HL-60 (cell line): ENCODE measurements around the gene RCC2.

ENCODE experiments used
- DNase-seq, 2 experiments: peaks; one replicate each; pipeline ENCODE4 v3.0.0-alpha.2; 2010 to 2020; ENCODE audit warnings: low read depth in 1 of 2, low spot score in 1 of 2
- H3K27ac ChIP-seq: fragments of 250-450 bp; sonication (Bioruptor Pico); replicated peaks from 2 replicates; pipeline ENCODE4 v1.5.1; 2020; ENCODE audit warnings: mild to moderate bottlenecking, moderate library complexity
- H3K27me3 ChIP-seq: fragments of 250-450 bp; sonication (Bioruptor Pico); 2 replicates; pipeline ENCODE4 v1.5.1; 2021; ENCODE audit warnings: mild to moderate bottlenecking, moderate library complexity; ENCODE audit not compliant: insufficient read depth, poor library complexity, severe bottlenecking
- H3K4me3 ChIP-seq: replicated peaks from 2 replicates; pipeline ENCODE4 v1.5.1; 2011; ENCODE audit warnings: mild to moderate bottlenecking, control low read depth, low read length; ENCODE audit not compliant: insufficient read depth
- GABPA ChIP-seq: IDR thresholded peaks from 2 replicates; pipeline ENCODE4 v1.6.1; 2012; ENCODE audit warnings: low read depth
- POLR2AphosphoS5 ChIP-seq: IDR thresholded peaks from 2 replicates; pipeline ENCODE4 v1.6.1; 2012; ENCODE audit warnings: low read depth
- SPI1 ChIP-seq: IDR thresholded peaks from 2 replicates; pipeline ENCODE4 v1.6.1; 2012; ENCODE audit warnings: low read depth, mild to moderate bottlenecking, borderline replicate concordance
- TF ChIP-seq, protein P1 (sequence below): IDR thresholded peaks from 2 replicates; pipeline ENCODE4 v1.6.1; 2012; ENCODE audit warnings: low read depth; ENCODE audit not compliant: insufficient replicate concordance
- TF ChIP-seq, protein P2 (sequence below): IDR thresholded peaks from one replicate; pipeline ENCODE4 v1.5.1; 2011; ENCODE audit warnings: low read length, control low read depth, inconsistent platforms; ENCODE audit not compliant: insufficient read depth

The RCC2 gene

DNA sequence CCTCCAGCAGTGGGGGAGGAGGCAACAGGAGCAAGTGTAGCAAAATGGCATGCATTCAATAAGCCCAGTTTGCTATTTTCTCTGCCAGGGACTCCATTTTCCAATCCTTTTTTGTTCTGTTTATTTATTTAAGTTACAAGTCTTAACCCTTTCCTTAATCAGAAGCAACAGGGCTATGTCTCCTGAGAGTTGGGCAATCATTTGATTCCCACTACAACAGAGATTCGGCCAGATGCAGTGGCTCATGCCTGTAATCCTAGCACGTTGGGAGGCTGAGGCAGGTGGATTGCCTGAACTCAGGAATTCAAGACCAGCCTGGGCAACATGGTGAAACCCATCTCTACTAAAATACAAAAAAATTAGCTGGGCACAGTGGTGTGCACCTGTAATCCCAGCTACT is 25.5 kb downstream of the RCC2 start:
- Histone ChIP-seq H3K27me3 (no peaks in the 10 kb centered on the region), H3K4me3 (no peak overlapping the region), H3K27ac (no peak overlapping the region)
- TF ChIP-seq GABPA (no peak), SPI1 (no peak), POLR2AphosphoS5 (no peak)
- TF ChIP-seq, protein P1, sequence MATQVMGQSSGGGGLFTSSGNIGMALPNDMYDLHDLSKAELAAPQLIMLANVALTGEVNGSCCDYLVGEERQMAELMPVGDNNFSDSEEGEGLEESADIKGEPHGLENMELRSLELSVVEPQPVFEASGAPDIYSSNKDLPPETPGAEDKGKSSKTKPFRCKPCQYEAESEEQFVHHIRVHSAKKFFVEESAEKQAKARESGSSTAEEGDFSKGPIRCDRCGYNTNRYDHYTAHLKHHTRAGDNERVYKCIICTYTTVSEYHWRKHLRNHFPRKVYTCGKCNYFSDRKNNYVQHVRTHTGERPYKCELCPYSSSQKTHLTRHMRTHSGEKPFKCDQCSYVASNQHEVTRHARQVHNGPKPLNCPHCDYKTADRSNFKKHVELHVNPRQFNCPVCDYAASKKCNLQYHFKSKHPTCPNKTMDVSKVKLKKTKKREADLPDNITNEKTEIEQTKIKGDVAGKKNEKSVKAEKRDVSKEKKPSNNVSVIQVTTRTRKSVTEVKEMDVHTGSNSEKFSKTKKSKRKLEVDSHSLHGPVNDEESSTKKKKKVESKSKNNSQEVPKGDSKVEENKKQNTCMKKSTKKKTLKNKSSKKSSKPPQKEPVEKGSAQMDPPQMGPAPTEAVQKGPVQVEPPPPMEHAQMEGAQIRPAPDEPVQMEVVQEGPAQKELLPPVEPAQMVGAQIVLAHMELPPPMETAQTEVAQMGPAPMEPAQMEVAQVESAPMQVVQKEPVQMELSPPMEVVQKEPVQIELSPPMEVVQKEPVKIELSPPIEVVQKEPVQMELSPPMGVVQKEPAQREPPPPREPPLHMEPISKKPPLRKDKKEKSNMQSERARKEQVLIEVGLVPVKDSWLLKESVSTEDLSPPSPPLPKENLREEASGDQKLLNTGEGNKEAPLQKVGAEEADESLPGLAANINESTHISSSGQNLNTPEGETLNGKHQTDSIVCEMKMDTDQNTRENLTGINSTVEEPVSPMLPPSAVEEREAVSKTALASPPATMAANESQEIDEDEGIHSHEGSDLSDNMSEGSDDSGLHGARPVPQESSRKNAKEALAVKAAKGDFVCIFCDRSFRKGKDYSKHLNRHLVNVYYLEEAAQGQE, result no peak
- TF ChIP-seq, protein P2, sequence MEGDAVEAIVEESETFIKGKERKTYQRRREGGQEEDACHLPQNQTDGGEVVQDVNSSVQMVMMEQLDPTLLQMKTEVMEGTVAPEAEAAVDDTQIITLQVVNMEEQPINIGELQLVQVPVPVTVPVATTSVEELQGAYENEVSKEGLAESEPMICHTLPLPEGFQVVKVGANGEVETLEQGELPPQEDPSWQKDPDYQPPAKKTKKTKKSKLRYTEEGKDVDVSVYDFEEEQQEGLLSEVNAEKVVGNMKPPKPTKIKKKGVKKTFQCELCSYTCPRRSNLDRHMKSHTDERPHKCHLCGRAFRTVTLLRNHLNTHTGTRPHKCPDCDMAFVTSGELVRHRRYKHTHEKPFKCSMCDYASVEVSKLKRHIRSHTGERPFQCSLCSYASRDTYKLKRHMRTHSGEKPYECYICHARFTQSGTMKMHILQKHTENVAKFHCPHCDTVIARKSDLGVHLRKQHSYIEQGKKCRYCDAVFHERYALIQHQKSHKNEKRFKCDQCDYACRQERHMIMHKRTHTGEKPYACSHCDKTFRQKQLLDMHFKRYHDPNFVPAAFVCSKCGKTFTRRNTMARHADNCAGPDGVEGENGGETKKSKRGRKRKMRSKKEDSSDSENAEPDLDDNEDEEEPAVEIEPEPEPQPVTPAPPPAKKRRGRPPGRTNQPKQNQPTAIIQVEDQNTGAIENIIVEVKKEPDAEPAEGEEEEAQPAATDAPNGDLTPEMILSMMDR, result no peak
- DNase-seq, result no peak

DNA sequence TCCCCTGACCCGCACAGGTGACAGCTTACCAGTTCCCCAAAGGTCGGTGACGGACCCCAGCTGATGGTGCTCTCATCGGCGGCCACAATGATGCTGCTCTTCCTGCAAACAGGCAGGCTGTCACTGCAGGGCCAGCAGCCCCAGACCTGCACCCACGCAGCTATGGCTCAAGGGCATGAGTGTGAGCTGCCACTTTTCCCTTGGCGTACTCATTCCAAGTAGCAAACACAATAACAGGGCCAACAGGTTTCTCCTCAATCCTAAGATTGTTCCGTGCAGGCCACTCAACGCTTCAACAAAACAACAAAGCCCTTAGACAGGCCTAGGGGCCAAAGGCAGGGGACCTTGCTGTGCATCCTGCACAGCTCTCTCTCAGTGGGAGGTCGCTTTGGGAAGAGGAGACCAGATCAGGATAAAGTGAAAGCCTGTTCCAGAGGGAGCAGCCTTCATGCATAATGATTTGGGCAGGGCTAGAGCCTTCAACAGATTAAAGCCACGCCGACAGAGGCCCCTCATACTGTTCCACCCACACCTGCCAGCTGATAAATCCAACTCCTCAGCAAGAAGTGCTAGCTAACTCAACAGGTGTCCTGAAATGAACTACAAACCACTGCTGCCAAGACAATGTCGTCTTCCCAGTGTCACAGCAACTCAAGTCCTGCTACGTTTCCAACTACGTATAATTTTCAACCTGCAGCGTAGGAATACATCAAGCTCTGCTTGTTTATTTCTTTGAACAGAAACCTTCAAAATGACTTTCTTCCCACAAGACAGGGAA is 27.2 kb downstream of the RCC2 start:
- no peak for DNase-seq
- Histone ChIP-seq H3K27ac (no peak overlapping the region), H3K4me3 (no peak overlapping the region), H3K27me3 (no peaks in the 10 kb centered on the region)
- TF ChIP-seq GABPA (no peak), SPI1 (no peak)
- TF ChIP-seq, protein P2, result no peak
- TF ChIP-seq, protein P1, result no peak

DNA sequence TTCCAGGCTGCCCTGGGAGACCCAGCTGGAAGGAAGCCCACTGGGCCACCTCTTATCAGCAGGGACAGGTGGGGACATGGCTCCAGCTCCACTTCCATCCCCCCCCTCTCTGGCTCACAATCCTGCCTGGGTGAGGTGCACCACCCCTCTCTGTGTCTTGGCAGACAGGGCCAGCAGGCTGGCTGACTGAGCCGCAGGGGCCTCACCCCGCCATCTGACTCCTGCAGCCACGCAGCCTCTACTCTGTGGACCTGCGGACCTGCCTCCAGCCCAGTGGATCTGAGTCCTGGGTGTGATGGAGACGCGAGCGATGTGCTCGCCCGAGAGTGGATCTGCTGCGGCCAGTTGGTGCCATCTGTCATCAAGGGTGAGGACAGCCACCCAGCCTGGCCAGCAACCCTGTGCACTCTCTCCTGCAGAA is 30.1 kb downstream of the RCC2 start:
- H3K4me3 ChIP-seq, result no peak overlapping the region
- DNase-seq, result no peak
- H3K27ac ChIP-seq, result no peak overlapping the region
- no peak for TF ChIP-seq POLR2AphosphoS5
- TF ChIP-seq, protein P2, result no peak
- TF ChIP-seq, protein P1, result no peak
- no peak for TF ChIP-seq GABPA
- no peak for TF ChIP-seq SPI1
- no peaks in the 10 kb centered on the region for H3K27me3 ChIP-seq
